DOHH2 (cell line): ENCODE results near the gene LYPD1.

Experiments
- H3F3A ChIP-seq: fragments of 200-600 bp; sonication (generic), shearing (Covaris generic); 2 replicates; pipeline ENCODE4 v1.6.0; 2016; ENCODE audit warnings: antibody characterized with exemption, mild to moderate bottlenecking; ENCODE audit not compliant: control insufficient read depth, insufficient read depth
- H3K27ac ChIP-seq: fragments of 200-600 bp; sonication (generic); 2 replicates; pipeline ENCODE4 v1.5.1; 2014; ENCODE audit warnings: low read depth, mild to moderate bottlenecking, low read length, moderate library complexity
- H3K27me3 ChIP-seq: fragments of 200-600 bp; sonication (generic); 2 replicates; pipeline ENCODE4 v1.6.1; 2014; ENCODE audit warnings: mild to moderate bottlenecking, low read length, mixed read lengths; ENCODE audit not compliant: control insufficient read depth
- H3K36me3 ChIP-seq: fragments of 200-600 bp; sonication (generic); 2 replicates; pipeline ENCODE4 v1.6.1; 2014; ENCODE audit warnings: mild to moderate bottlenecking, low read length, moderate library complexity, mixed read lengths; ENCODE audit not compliant: control insufficient read depth
- H3K4me1 ChIP-seq: fragments of 200-600 bp; sonication (generic); 2 replicates; pipeline ENCODE4 v1.6.1; 2014; ENCODE audit warnings: mild to moderate bottlenecking, low read length, mixed read lengths; ENCODE audit not compliant: control insufficient read depth
- H3K4me2 ChIP-seq: fragments of 200-600 bp; sonication (generic); 2 replicates; pipeline ENCODE4 v1.6.0; 2014; ENCODE audit warnings: mild to moderate bottlenecking, low read length, moderate library complexity
- H3K4me3 ChIP-seq: fragments of 200-600 bp; sonication (generic); 2 replicates; pipeline ENCODE4 v1.5.1; 2014; ENCODE audit warnings: mild to moderate bottlenecking, low read length, mixed read lengths
- H3K79me2 ChIP-seq: fragments of 200-600 bp; sonication (generic); 2 replicates; pipeline ENCODE4 v1.6.1; 2014; ENCODE audit warnings: mild to moderate bottlenecking, low read length, mixed read lengths; ENCODE audit not compliant: control insufficient read depth
- H3K9me2 ChIP-seq: fragments of 200-600 bp; sonication (generic); replicated peaks from 2 replicates; pipeline ENCODE4 v1.6.1; 2014; ENCODE audit warnings: mild to moderate bottlenecking, low read length, mixed read lengths; ENCODE audit not compliant: control insufficient read depth
- H3K9me3 ChIP-seq: fragments of 200-600 bp; sonication (generic); 2 replicates; pipeline ENCODE4 v1.6.1; 2014; ENCODE audit warnings: antibody characterized with exemption, low read length, mixed read lengths; ENCODE audit not compliant: control insufficient read depth, insufficient read depth
- H4K20me1 ChIP-seq: fragments of 200-600 bp; sonication (generic); 2 replicates; pipeline ENCODE4 v1.6.0; 2014; ENCODE audit warnings: low read depth, mild to moderate bottlenecking, antibody characterized with exemption, low read length, moderate library complexity; ENCODE audit not compliant: control insufficient read depth, insufficient read depth
- CTCF ChIP-seq: fragments of 200-600 bp; sonication (generic); IDR thresholded peaks from one replicate; pipeline ENCODE4 v1.5.1; 2014; ENCODE audit warnings: antibody characterized with exemption, mild to moderate bottlenecking, low read depth, low read length; ENCODE audit not compliant: poor library complexity, severe bottlenecking
- EZH2phosphoT487 ChIP-seq: fragments of 200-600 bp; sonication (generic); IDR thresholded peaks from 2 replicates; pipeline ENCODE4 v1.6.1; 2017; ENCODE audit warnings: borderline replicate concordance, mild to moderate bottlenecking, antibody characterized with exemption, low read length, moderate library complexity, mixed read lengths

The LYPD1 gene

GRCh38 chr2:132598536-132598935 is 71.5 kb downstream of the LYPD1 start:
- no peaks in the 10 kb centered on the region for H3K9me2 ChIP-seq
- H3K9me3 ChIP-seq, result no peaks in the 10 kb centered on the region
- no peaks in the 10 kb centered on the region for H3K4me1 ChIP-seq
- H3K27me3 ChIP-seq, result no peaks in the 10 kb centered on the region
- H3K79me2 ChIP-seq, result no peaks in the 10 kb centered on the region
- no peaks in the 10 kb centered on the region for H3F3A ChIP-seq
- H3K27ac ChIP-seq, result no peak overlapping the region
- no peak overlapping the region for H3K4me2 ChIP-seq
- TF ChIP-seq CTCF (no peak), EZH2phosphoT487 (no peak)
- H3K36me3 ChIP-seq, result no peaks in the 10 kb centered on the region
- no peak overlapping the region for H3K4me3 ChIP-seq
- no peaks in the 10 kb centered on the region for H4K20me1 ChIP-seq

GRCh38 chr2:132597831-132598230 is 72.2 kb downstream of the LYPD1 start:
- H3K4me3 ChIP-seq, result no peak overlapping the region
- TF ChIP-seq CTCF, result no peak
- H3K4me1 ChIP-seq, result no peaks in the 10 kb centered on the region
- no peaks in the 10 kb centered on the region for H4K20me1 ChIP-seq
- H3K27ac ChIP-seq, result no peak overlapping the region
- H3K79me2 ChIP-seq, result no peaks in the 10 kb centered on the region
- no peaks in the 10 kb centered on the region for H3K27me3 ChIP-seq
- H3K36me3 ChIP-seq, result no peaks in the 10 kb centered on the region
- no peaks in the 10 kb centered on the region for H3K9me2 ChIP-seq
- H3K9me3 ChIP-seq, result no peaks in the 10 kb centered on the region
- H3K4me2 ChIP-seq, result no peak overlapping the region
- no peaks in the 10 kb centered on the region for H3F3A ChIP-seq

- Histone ChIP-seq H3K36me3 (no peaks in the 10 kb centered on the region), H4K20me1 (no peaks in the 10 kb centered on the region), H3K9me3 (no peaks in the 10 kb centered on the region), H3K27me3 (no peaks in the 10 kb centered on the region), H3K27ac (no peak overlapping the region), H3K4me2 (no peak overlapping the region), H3K4me1 (no peaks in the 10 kb centered on the region), H3K4me3 (no peak overlapping the region), H3K9me2 (no peaks in the 10 kb centered on the region), H3K79me2 (no peaks in the 10 kb centered on the region), H3F3A (no peaks in the 10 kb centered on the region)
- no peak for TF ChIP-seq EZH2phosphoT487
These were observed 72.8 kb downstream of the LYPD1 start for GRCh38 chr2:132597166-132597565.

- H3F3A ChIP-seq, result no peaks in the 10 kb centered on the region
- no peaks in the 10 kb centered on the region for H3K9me2 ChIP-seq
- H3K36me3 ChIP-seq, result no peaks in the 10 kb centered on the region
- H3K27ac ChIP-seq, result no peak overlapping the region
- no peaks in the 10 kb centered on the region for H3K9me3 ChIP-seq
- TF ChIP-seq EZH2phosphoT487, result no peak
- TF ChIP-seq CTCF, result no peak
- H4K20me1 ChIP-seq, result no peaks in the 10 kb centered on the region
- no peaks in the 10 kb centered on the region for H3K4me1 ChIP-seq
- no peaks in the 10 kb centered on the region for H3K27me3 ChIP-seq
- H3K79me2 ChIP-seq, result no peaks in the 10 kb centered on the region
- no peak overlapping the region for H3K4me3 ChIP-seq
- no peak overlapping the region for H3K4me2 ChIP-seq
These were observed 74.3 kb downstream of the LYPD1 start for GRCh38 chr2:132595693-132596092.
